BJ (cell line): ENCODE measurements around the gene AP3B1. TPM values are rescaled to one million over a fixed set of nuclear protein-coding genes. Genes with fewer than 3 reads are reported as not detected.

Experiments used
- CTCF ChIA-PET: fragments of 350-600 bp; formaldehyde crosslinking; extraction: SDS; loops from one replicate; lab custom pipeline; 2021; ENCODE audit warnings: antibody characterized with exemption, inconsistent platforms; lab: Yijun Ruan, JAX
- POLR2A ChIA-PET: fragments of 300-600 bp; sonication (Branson Sonifier 250); formaldehyde crosslinking; extraction: SDS; loops from one replicate; lab custom pipeline; 2021; ENCODE audit warnings: antibody characterized with exemption; lab: Charles Lee
- DNase-seq: peaks from one replicate; pipeline ENCODE4 v3.0.0-alpha.2; 2011; ENCODE audit warnings: low read depth
- H3K27me3 ChIP-seq: 2 replicates; pipeline ENCODE4 v1.6.0; 2011; ENCODE audit warnings: low read length; ENCODE audit not compliant: control insufficient read depth, insufficient read depth
- H3K36me3 ChIP-seq: 2 replicates; pipeline ENCODE4 v1.5.1; 2011; ENCODE audit warnings: low read length; ENCODE audit not compliant: control insufficient read depth, insufficient read depth
- H3K4me3 ChIP-seq: 2 replicates; pipeline ENCODE4 v1.5.1; 2011; ENCODE audit warnings: low read depth, mild to moderate bottlenecking, control low read depth, low read length
- polyA plus RNA-seq: library from polyadenylated mRNA; depleted of rRNA; stranded (reverse); fragments of >200 nt; gene quantifications from 2 replicates; pipeline ENCODE4 v1.2.3, GENCODE V29; 2011
- TF ChIP-seq, protein P1 (sequence below): IDR thresholded peaks from 2 replicates; pipeline ENCODE4 v1.5.1; 2011; ENCODE audit warnings: low read depth, mild to moderate bottlenecking, control low read depth, inconsistent platforms, low read length, moderate library complexity; ENCODE audit not compliant: insufficient read depth

Gene AP3B1
- polyA plus RNA-seq, 1 experiment: 23.9 TPM

DNA sequence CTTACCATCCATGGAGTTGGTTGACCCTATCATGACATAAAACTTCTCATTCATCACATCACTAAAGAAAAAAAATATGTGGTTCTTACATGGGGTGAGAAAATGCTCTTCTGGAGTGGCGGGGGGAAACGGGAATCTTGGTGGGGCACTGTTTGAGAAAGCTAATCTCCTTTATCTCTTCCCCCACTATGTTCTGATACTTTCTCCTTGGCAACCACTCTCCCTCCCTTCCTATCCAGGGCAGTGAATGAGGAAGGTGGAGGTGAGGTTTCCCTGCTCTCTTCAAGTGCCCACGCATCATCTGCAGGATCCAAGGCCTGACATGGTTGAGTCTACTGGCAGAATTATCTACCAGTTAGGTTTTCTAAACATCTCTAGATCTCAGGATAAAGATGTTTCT, 297.6 kb downstream of the AP3B1 start:
- Histone ChIP-seq H3K27me3 (no peaks in the 10 kb centered on the region), H3K36me3 (no peaks in the 10 kb centered on the region), H3K4me3 (no peak overlapping the region)
- TF ChIP-seq, protein P1, sequence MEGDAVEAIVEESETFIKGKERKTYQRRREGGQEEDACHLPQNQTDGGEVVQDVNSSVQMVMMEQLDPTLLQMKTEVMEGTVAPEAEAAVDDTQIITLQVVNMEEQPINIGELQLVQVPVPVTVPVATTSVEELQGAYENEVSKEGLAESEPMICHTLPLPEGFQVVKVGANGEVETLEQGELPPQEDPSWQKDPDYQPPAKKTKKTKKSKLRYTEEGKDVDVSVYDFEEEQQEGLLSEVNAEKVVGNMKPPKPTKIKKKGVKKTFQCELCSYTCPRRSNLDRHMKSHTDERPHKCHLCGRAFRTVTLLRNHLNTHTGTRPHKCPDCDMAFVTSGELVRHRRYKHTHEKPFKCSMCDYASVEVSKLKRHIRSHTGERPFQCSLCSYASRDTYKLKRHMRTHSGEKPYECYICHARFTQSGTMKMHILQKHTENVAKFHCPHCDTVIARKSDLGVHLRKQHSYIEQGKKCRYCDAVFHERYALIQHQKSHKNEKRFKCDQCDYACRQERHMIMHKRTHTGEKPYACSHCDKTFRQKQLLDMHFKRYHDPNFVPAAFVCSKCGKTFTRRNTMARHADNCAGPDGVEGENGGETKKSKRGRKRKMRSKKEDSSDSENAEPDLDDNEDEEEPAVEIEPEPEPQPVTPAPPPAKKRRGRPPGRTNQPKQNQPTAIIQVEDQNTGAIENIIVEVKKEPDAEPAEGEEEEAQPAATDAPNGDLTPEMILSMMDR: no peak
- DNase-seq: no peak
- ChIA-PET POLR2A (no interaction called here), CTCF (no interaction called here)

DNA sequence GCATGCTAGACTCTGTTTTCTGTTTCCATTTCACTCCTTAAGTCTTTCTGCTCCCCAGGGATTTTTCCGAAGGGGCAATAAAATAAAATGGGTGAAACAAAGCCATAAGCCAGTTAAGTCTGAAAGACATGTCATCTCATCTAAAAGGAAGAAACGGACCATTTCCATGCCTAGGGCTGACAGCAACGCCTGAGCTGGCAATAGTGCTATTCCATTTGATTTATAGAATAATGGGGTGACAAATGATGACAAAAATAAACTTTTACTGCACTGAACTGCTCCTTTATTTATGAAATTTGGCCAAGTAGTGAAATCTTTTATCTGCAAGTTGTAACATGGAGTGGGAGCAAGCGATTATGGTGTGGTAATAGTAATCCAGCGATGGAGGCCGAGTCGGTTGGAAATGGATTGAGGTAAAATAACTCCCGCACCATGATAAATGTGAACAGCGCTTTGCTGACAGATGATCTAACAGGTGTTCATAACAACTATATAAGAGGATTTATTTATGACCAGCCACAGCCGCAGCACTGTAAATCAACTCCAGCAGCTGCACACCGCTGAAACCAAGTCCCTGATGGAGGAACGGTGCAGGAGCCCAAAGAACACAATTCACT, 298.6 kb downstream of the AP3B1 start:
- ChIA-PET POLR2A (no interaction called here), CTCF (no interaction called here)
- Histone ChIP-seq H3K36me3 (no peaks in the 10 kb centered on the region), H3K27me3 (no peaks in the 10 kb centered on the region), H3K4me3 (no peak overlapping the region)
- TF ChIP-seq, protein P1: no peak
- no peak for DNase-seq

DNA sequence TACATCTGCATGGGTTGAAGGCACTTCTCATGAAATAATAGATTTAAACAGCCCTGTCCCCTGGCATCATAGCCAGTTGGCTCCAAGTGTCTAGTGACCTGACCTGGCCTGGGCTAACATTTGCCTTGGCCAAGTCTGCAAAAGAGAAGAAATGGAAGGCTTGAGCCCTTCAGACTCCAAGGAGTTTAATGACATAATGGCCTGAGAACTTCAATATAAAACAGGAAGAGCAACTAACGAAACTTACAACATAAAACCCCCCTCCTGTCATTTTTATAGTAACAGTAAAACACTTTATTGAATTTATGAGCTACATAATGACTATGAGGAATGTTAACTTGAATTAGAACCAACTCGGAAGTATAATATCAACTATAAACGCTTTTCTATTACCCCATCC, 299.6 kb downstream of the AP3B1 start:
- TF ChIP-seq, protein P1: no peak
- CTCF ChIA-PET: no interaction called here
- POLR2A ChIA-PET: interaction anchor here (0.7 kb wide), 1 partner anchor 10 kb away, joined by 3 read pairs; no protein-coding TSS in a partner anchor

DNA sequence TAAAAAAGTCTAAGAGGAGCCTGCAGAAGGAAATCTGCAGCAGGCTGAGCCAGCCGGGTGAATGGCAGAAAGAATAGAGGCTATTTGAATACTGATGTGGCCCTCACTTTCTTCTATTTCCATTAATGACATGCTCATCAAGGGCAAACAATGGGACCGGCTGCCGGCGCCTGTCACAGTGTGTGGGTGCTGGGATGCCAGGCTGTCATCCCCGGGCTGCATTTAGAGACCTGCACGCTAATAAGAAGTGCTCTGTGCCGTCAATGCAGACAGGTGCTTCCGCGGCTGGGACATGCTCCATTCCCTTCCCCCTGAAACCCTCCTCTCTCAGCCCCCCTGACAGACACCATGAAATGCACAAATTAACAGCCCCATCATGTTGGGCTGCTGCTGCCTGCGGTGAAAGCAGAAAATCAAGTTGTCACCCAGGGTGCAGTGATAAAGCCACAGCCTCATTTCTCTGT, 300.6 kb downstream of the AP3B1 start:
- ChIA-PET POLR2A (no interaction called here), CTCF (no interaction called here)
- DNase-seq: no peak
- no peaks in the 10 kb centered on the region for H3K36me3 ChIP-seq
- no peaks in the 10 kb centered on the region for H3K27me3 ChIP-seq
- no peak overlapping the region for H3K4me3 ChIP-seq
- TF ChIP-seq, protein P1: no peak

More for the DNA sequence above, 299.6 kb downstream of the AP3B1 start:
- DNase-seq: no peak
- H3K27me3 ChIP-seq: no peaks in the 10 kb centered on the region
- no peak overlapping the region for H3K4me3 ChIP-seq
- H3K36me3 ChIP-seq: no peaks in the 10 kb centered on the region

DNA sequence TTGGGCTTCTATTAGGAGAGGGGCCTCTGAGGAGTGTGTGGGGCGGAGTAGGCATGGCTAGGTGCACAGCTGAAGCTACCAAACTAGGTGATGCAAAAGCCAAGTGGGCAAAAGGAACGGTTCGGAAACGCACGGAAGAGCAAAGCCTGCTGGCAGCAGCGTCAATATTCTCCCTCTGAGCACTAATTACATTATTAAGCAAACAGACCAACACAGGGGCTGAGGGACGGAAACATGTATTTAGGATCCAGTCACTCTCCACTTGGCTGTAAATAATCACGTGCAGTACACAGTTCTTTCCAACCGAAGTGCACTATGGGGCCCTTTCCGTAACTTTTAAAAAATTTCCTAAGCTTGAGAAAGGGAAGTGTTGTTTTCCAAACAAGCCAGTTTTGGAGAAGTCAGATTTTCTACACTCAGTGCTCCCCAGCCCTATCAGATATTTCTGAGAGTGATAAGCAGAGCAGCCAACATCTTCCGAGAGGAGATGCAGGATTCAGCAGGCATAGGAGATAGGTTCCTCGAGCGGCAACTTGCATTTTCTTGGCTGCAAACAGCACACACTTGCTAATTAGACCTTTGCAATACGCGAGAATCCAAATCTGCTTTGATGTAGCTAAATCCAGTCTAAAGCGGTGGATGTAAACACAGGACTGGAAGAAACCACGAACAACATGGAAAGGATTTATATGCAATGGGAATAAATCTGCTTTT, 301.2 kb downstream of the AP3B1 start:
- no peak for DNase-seq
- no peaks in the 10 kb centered on the region for H3K36me3 ChIP-seq
- TF ChIP-seq, protein P1: no peak
- H3K4me3 ChIP-seq: no peak overlapping the region
- ChIA-PET POLR2A (no interaction called here), CTCF (no interaction called here)
- no peaks in the 10 kb centered on the region for H3K27me3 ChIP-seq
